Panc1 (cell line): Measurements from ENCODE around the gene SCNM1. TPM values are rescaled to one million over a fixed set of nuclear protein-coding genes. Genes with fewer than 3 reads are reported as not detected.

Source experiments
- ATAC-seq: fragments of 200-7000 bp; cut with Tn5 transposase; 2 replicates; pipeline ENCODE4 v1.9.1; 2020; ENCODE audit warnings: mild to moderate bottlenecking, moderate library complexity
- BruUV-seq: library from RNA; stranded (reverse); fragments of 400-500 nt; replicated peaks from 2 replicates; lab custom pipeline; 2021; lab: Mats Ljungman, UMichigan
- CTCF ChIA-PET: fragments of 300-600 bp; sonication (Branson Sonifier 250); formaldehyde crosslinking; loops from one replicate; lab custom pipeline; 2022; ENCODE audit warnings: antibody characterized with exemption; lab: Charles Lee
- POLR2A ChIA-PET: fragments of 300-600 bp; sonication (Branson Sonifier 250); formaldehyde crosslinking; loops from one replicate; lab custom pipeline; 2022; ENCODE audit warnings: antibody characterized with exemption; lab: Charles Lee
- DNase-seq: peaks from one replicate; pipeline ENCODE4 v3.0.0-alpha.2; 2010; ENCODE audit warnings: low read depth, low spot score
- H3K27ac ChIP-seq: 2 replicates; pipeline ENCODE4 v1.5.1; 2011; ENCODE audit warnings: mild to moderate bottlenecking, low read length, inconsistent platforms
- H3K27me3 ChIP-seq: fragments of 200-500 bp; sonication (Bioruptor generic); 2 replicates; pipeline ENCODE4 v1.6.0; 2014; ENCODE audit warnings: low read length, inconsistent platforms; ENCODE audit not compliant: control insufficient read depth, insufficient read depth
- H3K36me3 ChIP-seq: fragments of 200-500 bp; sonication (Bioruptor generic); 2 replicates; pipeline ENCODE4 v1.5.1; 2014; ENCODE audit warnings: inconsistent platforms, mild to moderate bottlenecking, low read length, moderate library complexity; ENCODE audit not compliant: control insufficient read depth, insufficient read depth
- H3K4me1 ChIP-seq: 2 replicates; pipeline ENCODE4 v1.5.1; 2011; ENCODE audit warnings: inconsistent platforms, mild to moderate bottlenecking, low read length, moderate library complexity; ENCODE audit not compliant: control insufficient read depth, insufficient read depth
- H3K4me3 ChIP-seq, 2 experiments: 2 replicates each; pipeline ENCODE4 v1.5.1; 2011 to 2012; ENCODE audit warnings: low read depth in 2 of 2, low read length in 2 of 2, mild to moderate bottlenecking in 2 of 2, inconsistent platforms in 1 of 2, moderate library complexity in 1 of 2
- H3K9me3 ChIP-seq: fragments of 200-500 bp; sonication (Bioruptor generic); 2 replicates; pipeline ENCODE4 v1.5.1; 2014; ENCODE audit warnings: low read depth, mild to moderate bottlenecking, inconsistent platforms, low read length, moderate library complexity; ENCODE audit not compliant: control insufficient read depth, insufficient read depth
- POLR2AphosphoS5 ChIP-seq: IDR thresholded peaks from 2 replicates; pipeline ENCODE4 v1.6.1; 2012; ENCODE audit warnings: mild to moderate bottlenecking, low read depth, low read length, moderate library complexity
- SIN3A ChIP-seq: IDR thresholded peaks from 2 replicates; pipeline ENCODE4 v1.6.1; 2012; ENCODE audit warnings: low read depth, mild to moderate bottlenecking, low read length, moderate library complexity, borderline replicate concordance; ENCODE audit not compliant: insufficient read depth
- TCF7L2 ChIP-seq: IDR thresholded peaks from 2 replicates; pipeline ENCODE4 v1.6.1; 2011; ENCODE audit warnings: mild to moderate bottlenecking, low read depth, low read length, inconsistent platforms
- in situ Hi-C: cut with HindIII; loops from 2 replicates; pipeline ENCODE4 v1.10.0; 2016; ENCODE audit warnings: low sequenced_read_pairs, low pct_unique_long_range_greater_than_20kb
- intact Hi-C: fragments of 100-400 bp; cut with micrococcal nuclease; formaldehyde crosslinking; loops from one replicate; pipeline ENCODE4 v1.10.0; 2022; ENCODE audit not compliant: unreplicated experiment
- total RNA-seq: library from RNA; stranded (reverse); gene quantifications from one replicate; pipeline ENCODE4 v1.2.1, GENCODE V29; 2021; ENCODE audit not compliant: unreplicated experiment
- TF ChIP-seq, protein P1 (sequence below), 2 experiments: IDR thresholded peaks; 2 replicates each; pipeline ENCODE4 v1.6.1; 2011 to 2012; ENCODE audit warnings: low read depth in 2 of 2, control low read depth in 1 of 2, low read length in 1 of 2, mild to moderate bottlenecking in 1 of 2, moderate library complexity in 1 of 2; ENCODE audit not compliant: insufficient read depth in 1 of 2
- TF ChIP-seq, protein P2 (sequence below): fragments of 450-650 bp; IDR thresholded peaks from 2 replicates; pipeline ENCODE4 v1.5.1; 2017; ENCODE audit warnings: mild to moderate bottlenecking

Gene SCNM1
- total RNA-seq, 1 experiment from 2014 or later, result 36.5 TPM

DNA sequence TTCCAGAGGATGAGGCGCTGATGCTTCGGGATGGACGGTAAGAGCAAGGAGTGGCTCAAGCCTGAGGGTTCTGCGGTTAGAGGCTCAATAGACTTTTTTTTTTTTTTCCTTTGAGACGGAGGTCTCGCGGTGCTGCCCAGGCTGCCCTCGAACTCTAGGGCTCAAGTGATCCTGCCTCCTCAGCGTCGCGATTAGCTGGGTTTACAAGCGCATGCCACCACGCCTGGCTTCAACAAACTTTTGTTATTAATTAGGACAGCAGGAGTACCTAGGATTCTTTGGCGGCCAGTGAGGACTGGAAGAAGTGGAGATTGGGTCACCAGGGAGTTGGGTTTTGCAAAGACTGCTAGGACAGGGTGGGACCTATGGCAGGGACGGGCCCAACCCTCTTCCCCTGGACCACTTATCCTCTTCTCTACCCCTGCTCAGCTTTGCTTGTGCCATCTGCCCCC lies 587 bp downstream of the SCNM1 start:
- no peaks in the 10 kb centered on the region for H3K9me3 ChIP-seq
- in situ Hi-C loops, result no loop called here
- ATAC-seq, result no peak
- peaks cover 9% of the 10 kb centered on the region for H3K36me3 ChIP-seq
- no peak for TF ChIP-seq POLR2AphosphoS5
- TF ChIP-seq SIN3A, result no peak
- TF ChIP-seq, protein P1, sequence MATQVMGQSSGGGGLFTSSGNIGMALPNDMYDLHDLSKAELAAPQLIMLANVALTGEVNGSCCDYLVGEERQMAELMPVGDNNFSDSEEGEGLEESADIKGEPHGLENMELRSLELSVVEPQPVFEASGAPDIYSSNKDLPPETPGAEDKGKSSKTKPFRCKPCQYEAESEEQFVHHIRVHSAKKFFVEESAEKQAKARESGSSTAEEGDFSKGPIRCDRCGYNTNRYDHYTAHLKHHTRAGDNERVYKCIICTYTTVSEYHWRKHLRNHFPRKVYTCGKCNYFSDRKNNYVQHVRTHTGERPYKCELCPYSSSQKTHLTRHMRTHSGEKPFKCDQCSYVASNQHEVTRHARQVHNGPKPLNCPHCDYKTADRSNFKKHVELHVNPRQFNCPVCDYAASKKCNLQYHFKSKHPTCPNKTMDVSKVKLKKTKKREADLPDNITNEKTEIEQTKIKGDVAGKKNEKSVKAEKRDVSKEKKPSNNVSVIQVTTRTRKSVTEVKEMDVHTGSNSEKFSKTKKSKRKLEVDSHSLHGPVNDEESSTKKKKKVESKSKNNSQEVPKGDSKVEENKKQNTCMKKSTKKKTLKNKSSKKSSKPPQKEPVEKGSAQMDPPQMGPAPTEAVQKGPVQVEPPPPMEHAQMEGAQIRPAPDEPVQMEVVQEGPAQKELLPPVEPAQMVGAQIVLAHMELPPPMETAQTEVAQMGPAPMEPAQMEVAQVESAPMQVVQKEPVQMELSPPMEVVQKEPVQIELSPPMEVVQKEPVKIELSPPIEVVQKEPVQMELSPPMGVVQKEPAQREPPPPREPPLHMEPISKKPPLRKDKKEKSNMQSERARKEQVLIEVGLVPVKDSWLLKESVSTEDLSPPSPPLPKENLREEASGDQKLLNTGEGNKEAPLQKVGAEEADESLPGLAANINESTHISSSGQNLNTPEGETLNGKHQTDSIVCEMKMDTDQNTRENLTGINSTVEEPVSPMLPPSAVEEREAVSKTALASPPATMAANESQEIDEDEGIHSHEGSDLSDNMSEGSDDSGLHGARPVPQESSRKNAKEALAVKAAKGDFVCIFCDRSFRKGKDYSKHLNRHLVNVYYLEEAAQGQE (IDR thresholded peaks at IDR 0.05; ENCODE audit: insufficient read depth in 1 of 2, low read depth in 2 of 2, low read length in 1 of 2), result no peak
- TF ChIP-seq, protein P2, sequence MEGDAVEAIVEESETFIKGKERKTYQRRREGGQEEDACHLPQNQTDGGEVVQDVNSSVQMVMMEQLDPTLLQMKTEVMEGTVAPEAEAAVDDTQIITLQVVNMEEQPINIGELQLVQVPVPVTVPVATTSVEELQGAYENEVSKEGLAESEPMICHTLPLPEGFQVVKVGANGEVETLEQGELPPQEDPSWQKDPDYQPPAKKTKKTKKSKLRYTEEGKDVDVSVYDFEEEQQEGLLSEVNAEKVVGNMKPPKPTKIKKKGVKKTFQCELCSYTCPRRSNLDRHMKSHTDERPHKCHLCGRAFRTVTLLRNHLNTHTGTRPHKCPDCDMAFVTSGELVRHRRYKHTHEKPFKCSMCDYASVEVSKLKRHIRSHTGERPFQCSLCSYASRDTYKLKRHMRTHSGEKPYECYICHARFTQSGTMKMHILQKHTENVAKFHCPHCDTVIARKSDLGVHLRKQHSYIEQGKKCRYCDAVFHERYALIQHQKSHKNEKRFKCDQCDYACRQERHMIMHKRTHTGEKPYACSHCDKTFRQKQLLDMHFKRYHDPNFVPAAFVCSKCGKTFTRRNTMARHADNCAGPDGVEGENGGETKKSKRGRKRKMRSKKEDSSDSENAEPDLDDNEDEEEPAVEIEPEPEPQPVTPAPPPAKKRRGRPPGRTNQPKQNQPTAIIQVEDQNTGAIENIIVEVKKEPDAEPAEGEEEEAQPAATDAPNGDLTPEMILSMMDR, result no peak
- TF ChIP-seq TCF7L2, result no peak
- no peak for DNase-seq
- peak overlapping the region; percentile 99 for H3K27ac ChIP-seq
- ChIA-PET POLR2A (interaction anchor here (0.6 kb wide), 1 partner anchor 62 kb away, joined by 3 read pairs; no protein-coding TSS in a partner anchor), CTCF (interaction anchor here (0.6 kb wide), 1 partner anchor 57 kb away, joined by 7 read pairs; no protein-coding TSS in a partner anchor)
- intact Hi-C loops, result no loop called here
- H3K4me3 ChIP-seq, result peak overlapping the region; percentile 83 to 92
- H3K4me1 ChIP-seq, result peaks cover 16% of the 10 kb centered on the region
- BruUV-seq, result no TSS peak
- H3K27me3 ChIP-seq, result no peaks in the 10 kb centered on the region

DNA sequence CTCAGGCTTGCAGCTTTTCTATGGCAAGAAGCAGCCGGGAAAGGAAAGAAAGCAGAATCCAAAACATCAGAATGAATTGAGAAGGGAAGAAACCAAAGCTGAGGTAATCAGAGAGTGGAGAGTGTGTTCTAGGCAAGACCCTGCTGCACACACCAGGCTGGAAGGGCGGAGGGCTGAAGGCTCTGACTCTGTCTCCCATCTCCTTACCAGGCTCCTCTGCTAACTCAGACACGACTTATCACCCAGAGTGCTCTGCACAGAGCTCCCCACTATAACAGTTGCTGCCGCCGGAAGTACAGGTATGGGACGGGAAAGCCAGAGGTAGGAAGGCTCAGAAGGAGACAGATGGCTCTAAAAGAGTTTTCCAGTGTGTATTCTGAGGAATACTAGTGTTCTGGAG lies 1.2 kb downstream of the SCNM1 start:
- BruUV-seq, result no TSS peak
- Histone ChIP-seq H3K4me3 (peak overlapping the region; percentile 83 to 92), H3K27me3 (no peaks in the 10 kb centered on the region), H3K36me3 (peaks cover 9% of the 10 kb centered on the region), H3K9me3 (no peaks in the 10 kb centered on the region), H3K4me1 (peaks cover 16% of the 10 kb centered on the region), H3K27ac (peak overlapping the region; percentile 99)
- ATAC-seq (no peak), DNase-seq (no peak)
- POLR2A ChIA-PET, result no interaction called here
- in situ Hi-C loops (no loop called here), intact Hi-C loops (no loop called here)
- TF ChIP-seq TCF7L2 (no peak), POLR2AphosphoS5 (no peak), SIN3A (no peak)
- TF ChIP-seq, protein P1 (IDR thresholded peaks at IDR 0.05; ENCODE audit: insufficient read depth in 1 of 2, low read depth in 2 of 2, low read length in 1 of 2), result no peak
- TF ChIP-seq, protein P2, result no peak
- CTCF ChIA-PET, result no interaction called here
